OCI-LY7 (cell line): ENCODE measurements around the gene IL32. TPM values are rescaled to one million over a fixed set of nuclear protein-coding genes. Genes with fewer than 3 reads are reported as not detected.
"Not testable (repeated sequence)": the region's sequence is repeated elsewhere in the genome, so short reads cannot be mapped to it uniquely, and the experiment has no call there.

Experiments
- BruUV-seq: library from RNA; stranded (reverse); fragments of 400-500 nt; replicated peaks from 2 replicates; lab custom pipeline; 2021; lab: Mats Ljungman, UMichigan
- CTCF ChIA-PET: fragments of 300-600 bp; sonication (Branson Sonifier 250); formaldehyde crosslinking; loops from one replicate; lab custom pipeline; 2022; ENCODE audit warnings: antibody characterized with exemption; ENCODE audit not compliant: unreplicated experiment; lab: Charles Lee
- POLR2A ChIA-PET: fragments of 300-600 bp; sonication (Branson Sonifier 250); formaldehyde crosslinking; loops from one replicate; lab custom pipeline; 2022; ENCODE audit warnings: antibody characterized with exemption; lab: Charles Lee
- DNase-seq: peaks from one replicate; pipeline ENCODE4 v3.0.0-alpha.2; 2015; ENCODE audit warnings: low spot score
- H2AFZ ChIP-seq: fragments of 200-600 bp; sonication (generic), shearing (Covaris generic); 2 replicates; pipeline ENCODE4 v1.6.1; 2014; ENCODE audit warnings: mild to moderate bottlenecking, antibody characterized with exemption, low read length, moderate library complexity
- H3K27ac ChIP-seq: fragments of 200-600 bp; sonication (generic); 2 replicates; pipeline ENCODE4 v1.5.1; 2014; ENCODE audit warnings: mixed run types, low read depth, mild to moderate bottlenecking, moderate library complexity, low read length, inconsistent platforms; ENCODE audit not compliant: poor library complexity, severe bottlenecking
- H3K36me3 ChIP-seq: fragments of 200-600 bp; sonication (generic); 2 replicates; pipeline ENCODE4 v1.6.1; 2014; ENCODE audit warnings: mild to moderate bottlenecking, antibody characterized with exemption, low read length, moderate library complexity, mixed read lengths; ENCODE audit not compliant: insufficient read depth
- H3K4me1 ChIP-seq: fragments of 200-600 bp; sonication (generic); 2 replicates; pipeline ENCODE4 v1.5.1; 2014; ENCODE audit warnings: mild to moderate bottlenecking, low read length; ENCODE audit not compliant: insufficient read depth, poor library complexity, severe bottlenecking
- H3K4me2 ChIP-seq: fragments of 200-600 bp; sonication (generic); 2 replicates; pipeline ENCODE4 v1.6.1; 2014; ENCODE audit warnings: mild to moderate bottlenecking, low read length
- H3K4me3 ChIP-seq: fragments of 200-600 bp; sonication (generic); 2 replicates; pipeline ENCODE4 v1.5.1; 2014; ENCODE audit warnings: mild to moderate bottlenecking, low read depth, low read length; ENCODE audit not compliant: poor library complexity, severe bottlenecking
- H3K79me2 ChIP-seq: fragments of 200-600 bp; sonication (generic); 2 replicates; pipeline ENCODE4 v1.6.1; 2016; ENCODE audit warnings: low read depth, mild to moderate bottlenecking, low read length, moderate library complexity, mixed read lengths; ENCODE audit not compliant: insufficient read depth
- H3K9me2 ChIP-seq: fragments of 200-600 bp; sonication (generic); 2 replicates; pipeline ENCODE4 v1.6.1; 2016; ENCODE audit warnings: mild to moderate bottlenecking, low read length, mixed read lengths; ENCODE audit not compliant: insufficient read depth
- H3K9me3 ChIP-seq: fragments of 200-600 bp; sonication (generic); 2 replicates; pipeline ENCODE4 v1.6.1; 2014; ENCODE audit warnings: mild to moderate bottlenecking, mixed run types, low read length, mixed read lengths
- H4K20me1 ChIP-seq: fragments of 200-600 bp; sonication (generic); 2 replicates; pipeline ENCODE4 v1.6.1; 2014; ENCODE audit warnings: mild to moderate bottlenecking, antibody characterized with exemption, low read length, moderate library complexity, mixed read lengths; ENCODE audit not compliant: insufficient read depth
- EZH2phosphoT487 ChIP-seq: fragments of 200-600 bp; sonication (generic); IDR thresholded peaks from 2 replicates; pipeline ENCODE4 v1.6.1; 2018; ENCODE audit warnings: low read depth, borderline replicate concordance, mild to moderate bottlenecking, mixed run types, antibody characterized with exemption, low read length, moderate library complexity, mixed read lengths
- intact Hi-C: fragments of 100-400 bp; cut with micrococcal nuclease; formaldehyde crosslinking; loops from one replicate; pipeline ENCODE4 v1.10.0; 2022; ENCODE audit not compliant: unreplicated experiment
- total RNA-seq, 2 experiments: library from RNA; depleted of rRNA in 1 of 2; stranded (reverse); fragments of >200 nt in 1 of 2; shearing (Covaris generic) in 1 of 2; gene quantifications; 2 replicates each; pipeline ENCODE4 v1.2.3, GENCODE V29; 2014 to 2022
- TF ChIP-seq, protein P1 (sequence below): fragments of 200-600 bp; sonication (generic); conservative IDR thresholded peaks from 2 replicates; pipeline ENCODE4 v1.5.1; 2014; ENCODE audit warnings: mild to moderate bottlenecking, antibody characterized with exemption, low read length, moderate library complexity, mixed read lengths

IL32 gene
- total RNA-seq, 2 experiments from 2014 or later, result not detected

DNA sequence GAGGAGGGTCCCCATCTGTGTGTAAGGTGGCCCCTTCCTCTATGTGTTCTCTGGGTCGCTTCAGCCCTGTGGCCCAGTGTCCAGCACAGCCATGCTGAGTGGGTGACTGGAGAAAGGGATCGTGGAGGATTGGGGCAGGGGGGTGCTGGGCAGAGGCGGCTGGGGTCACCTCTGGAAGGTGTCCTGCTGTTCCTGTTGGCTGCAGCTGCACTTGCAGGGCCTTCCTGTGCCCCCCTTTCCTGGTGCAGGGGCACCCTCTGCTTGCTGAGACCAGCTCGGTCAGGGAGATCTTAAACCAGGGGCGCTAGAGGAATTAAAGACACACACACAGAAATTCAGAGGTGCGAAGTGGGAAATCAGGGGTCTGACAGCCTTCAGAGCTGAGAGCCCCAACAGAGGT is 11.1 kb downstream of the IL32 start:
- H3K4me3 ChIP-seq, result no peak overlapping the region
- H3K4me1 ChIP-seq, result peaks cover 22% of the 10 kb centered on the region
- POLR2A ChIA-PET, result interaction anchor here (1.0 kb wide), 1 partner anchor 9 kb away, joined by 3 read pairs; no protein-coding TSS in a partner anchor
- no peaks in the 10 kb centered on the region for H3K9me2 ChIP-seq
- H4K20me1 ChIP-seq, result no peaks in the 10 kb centered on the region
- H3K36me3 ChIP-seq, result no peaks in the 10 kb centered on the region; the same call in 1 of the 2 replicates
- no TSS peak for BruUV-seq
- H3K27ac ChIP-seq, result no peak overlapping the region
- no peaks in the 10 kb centered on the region for H3K79me2 ChIP-seq
- no peak overlapping the region for H3K4me2 ChIP-seq
- H2AFZ ChIP-seq, result no peak overlapping the region
- H3K9me3 ChIP-seq, result 0 out of 2 replicates have a peak, but pooled peaks cover 6% of the 10 kb centered on the region
- TF ChIP-seq, protein P1, sequence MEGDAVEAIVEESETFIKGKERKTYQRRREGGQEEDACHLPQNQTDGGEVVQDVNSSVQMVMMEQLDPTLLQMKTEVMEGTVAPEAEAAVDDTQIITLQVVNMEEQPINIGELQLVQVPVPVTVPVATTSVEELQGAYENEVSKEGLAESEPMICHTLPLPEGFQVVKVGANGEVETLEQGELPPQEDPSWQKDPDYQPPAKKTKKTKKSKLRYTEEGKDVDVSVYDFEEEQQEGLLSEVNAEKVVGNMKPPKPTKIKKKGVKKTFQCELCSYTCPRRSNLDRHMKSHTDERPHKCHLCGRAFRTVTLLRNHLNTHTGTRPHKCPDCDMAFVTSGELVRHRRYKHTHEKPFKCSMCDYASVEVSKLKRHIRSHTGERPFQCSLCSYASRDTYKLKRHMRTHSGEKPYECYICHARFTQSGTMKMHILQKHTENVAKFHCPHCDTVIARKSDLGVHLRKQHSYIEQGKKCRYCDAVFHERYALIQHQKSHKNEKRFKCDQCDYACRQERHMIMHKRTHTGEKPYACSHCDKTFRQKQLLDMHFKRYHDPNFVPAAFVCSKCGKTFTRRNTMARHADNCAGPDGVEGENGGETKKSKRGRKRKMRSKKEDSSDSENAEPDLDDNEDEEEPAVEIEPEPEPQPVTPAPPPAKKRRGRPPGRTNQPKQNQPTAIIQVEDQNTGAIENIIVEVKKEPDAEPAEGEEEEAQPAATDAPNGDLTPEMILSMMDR, result no peak
- no peak for TF ChIP-seq EZH2phosphoT487
- intact Hi-C loops, result no loop called here
- CTCF ChIA-PET, result no interaction called here
- DNase-seq, result no peak

DNA sequence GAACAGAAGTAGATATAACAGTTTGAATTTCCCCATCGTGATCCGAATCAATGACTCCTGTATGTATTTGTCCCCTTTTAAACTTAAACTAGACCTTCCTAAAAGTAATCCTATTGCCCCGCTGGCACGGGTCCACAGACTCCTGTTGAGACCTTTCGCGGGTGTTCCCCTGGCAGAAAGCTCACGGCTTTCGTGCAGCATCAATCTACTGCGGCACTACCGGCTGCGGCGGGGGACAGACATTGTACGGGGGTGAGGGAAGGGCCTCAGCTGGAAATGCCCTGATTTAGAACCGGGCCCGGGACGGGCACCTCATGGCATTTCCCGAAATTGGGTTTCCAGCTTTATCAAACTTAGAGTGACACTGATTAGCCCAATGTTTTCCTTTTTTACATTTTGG is 14.6 kb downstream of the IL32 start:
- no peak for DNase-seq
- TF ChIP-seq, protein P1, result no peak
- no peak for TF ChIP-seq EZH2phosphoT487
- Histone ChIP-seq H3K4me3 (no peak overlapping the region), H4K20me1 (no peaks in the 10 kb centered on the region), H3K79me2 (no peaks in the 10 kb centered on the region), H3K27ac (no peak overlapping the region), H3K9me3 (0 out of 2 replicates have a peak, but pooled peaks cover 6% of the 10 kb centered on the region), H3K36me3 (no peaks in the 10 kb centered on the region; the same call in 1 of the 2 replicates), H2AFZ (no peak overlapping the region), H3K4me2 (no peak overlapping the region), H3K4me1 (peaks cover 12% of the 10 kb centered on the region), H3K9me2 (no peaks in the 10 kb centered on the region)
- intact Hi-C loops, result no loop called here
- CTCF ChIA-PET, result no interaction called here
- no TSS peak for BruUV-seq
- POLR2A ChIA-PET, result no interaction called here

DNA sequence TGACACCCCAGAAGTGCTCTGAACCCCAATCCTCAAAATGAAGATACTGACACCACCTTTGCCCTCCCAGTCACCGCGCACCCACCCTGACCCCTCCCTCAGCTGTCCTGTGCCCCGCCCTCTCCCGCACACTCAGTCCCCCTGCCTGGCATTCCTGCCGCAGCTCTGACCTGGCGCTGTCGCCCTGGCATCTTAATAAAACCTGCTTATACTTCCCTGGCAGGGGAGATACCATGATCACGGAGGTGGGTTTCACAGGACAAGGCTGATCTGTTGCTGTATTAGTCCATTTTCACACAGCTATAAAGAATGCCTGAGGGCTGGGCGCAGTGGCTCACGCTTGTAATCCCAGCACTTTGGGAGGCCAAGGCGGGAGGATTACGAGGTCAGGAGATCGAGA is 16.5 kb downstream of the IL32 start:
- H2AFZ ChIP-seq, H3K27ac ChIP-seq, H3K79me2 ChIP-seq, H4K20me1 ChIP-seq, H3K36me3 ChIP-seq, H3K4me3 ChIP-seq, BruUV-seq, intact Hi-C loops, CTCF ChIA-PET, H3K9me3 ChIP-seq, H3K4me1 ChIP-seq, H3K4me2 ChIP-seq, DNase-seq, POLR2A ChIA-PET, H3K9me2 ChIP-seq: not testable (repeated sequence)

DNA sequence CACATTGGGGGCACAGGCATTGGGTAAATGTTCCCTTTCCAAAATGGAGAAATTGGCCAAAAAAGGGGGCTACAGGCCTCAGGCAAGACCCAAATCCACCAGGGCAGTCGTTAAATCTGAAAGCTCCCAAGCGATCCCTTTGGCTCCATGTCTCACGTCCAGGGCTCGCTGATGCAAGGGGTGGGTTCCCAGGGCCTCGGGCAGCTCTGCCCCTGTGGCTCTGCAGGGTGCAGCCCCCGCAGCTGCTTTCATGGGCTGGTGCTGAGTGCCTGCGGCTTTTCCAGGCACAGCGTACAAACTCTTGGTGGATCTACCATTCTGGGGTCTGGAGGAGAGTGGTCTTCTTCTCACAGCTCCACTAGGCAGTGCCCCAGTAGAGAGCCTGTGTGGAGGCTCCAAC is 18.0 kb downstream of the IL32 start:
- H3K79me2 ChIP-seq, H2AFZ ChIP-seq, H3K4me2 ChIP-seq, DNase-seq, H3K36me3 ChIP-seq, H3K4me3 ChIP-seq, BruUV-seq, CTCF ChIA-PET, H3K9me3 ChIP-seq, intact Hi-C loops, POLR2A ChIA-PET, H4K20me1 ChIP-seq, H3K4me1 ChIP-seq, H3K27ac ChIP-seq, H3K9me2 ChIP-seq: not testable (repeated sequence)
